ENCODE measurements around the gene ATP9A.
"Not testable (repeated sequence)": the region's sequence is repeated elsewhere in the genome, so short reads cannot be mapped to it uniquely, and the experiment has no call there.

Gene ATP9A

GRCh38 chr20:51767867-51768758 is at the start of gene ATP9A:
Gene ATP9A, minus strand, starts transcription at chr20:51768390. Its CDS starts 21 bp downstream, at chr20:51768369.
- DNase-seq: no peak

GRCh38 chr20:51816856-51817255 is 48.7 kb upstream of the ATP9A start:
- DNase-seq: not testable (repeated sequence)

- DNase-seq: no peak
Measured at GRCh38 chr20:51815383-51816076, 47.3 kb upstream of the ATP9A start.

GRCh38 chr20:51812861-51813260 is 44.7 kb upstream of the ATP9A start:
- DNase-seq: no peak

GRCh38 chr20:51811514-51812128 is 43.4 kb upstream of the ATP9A start:
- no peak for DNase-seq

GRCh38 chr20:51811042-51811355 is 42.8 kb upstream of the ATP9A start:
- DNase-seq: no peak

GRCh38 chr20:51810155-51811041 is 42.2 kb upstream of the ATP9A start:
- DNase-seq: no peak

GRCh38 chr20:51807720-51808250 is 39.6 kb upstream of the ATP9A start:
- no peak for DNase-seq

- no peak for DNase-seq
Measured at GRCh38 chr20:51804754-51805153, 36.6 kb upstream of the ATP9A start.

- DNase-seq: no peak
Measured at GRCh38 chr20:51803148-51803854, 35.1 kb upstream of the ATP9A start.

- no peak for DNase-seq
Measured at GRCh38 chr20:51802170-51802751, 34.1 kb upstream of the ATP9A start, which contains the start of gene SALL4. Gene SALL4, minus strand, starts transcription at chr20:51802521. Its CDS starts 113 bp downstream, at chr20:51802408.

GRCh38 chr20:51801823-51802123 is 33.6 kb upstream of the ATP9A start:
- DNase-seq: no peak

GRCh38 chr20:51801122-51801822 is 33.1 kb upstream of the ATP9A start:
- no peak for DNase-seq

- DNase-seq: no peak
Measured at GRCh38 chr20:51800872-51801121, 32.6 kb upstream of the ATP9A start.

GRCh38 chr20:51800060-51800871 is 32.1 kb upstream of the ATP9A start:
- DNase-seq: peak; percentile 12

- DNase-seq: peak; percentile 40
Measured at GRCh38 chr20:51799401-51799860, 31.2 kb upstream of the ATP9A start.

- no peak for DNase-seq
Measured at GRCh38 chr20:51797357-51798025, 29.3 kb upstream of the ATP9A start.

GRCh38 chr20:51796340-51796739 is 28.1 kb upstream of the ATP9A start:
- DNase-seq: no peak

GRCh38 chr20:51792960-51793359 is 24.8 kb upstream of the ATP9A start:
- DNase-seq: no peak

GRCh38 chr20:51791626-51792025 is 23.4 kb upstream of the ATP9A start:
- no peak for DNase-seq

Measured in GDM1 (cell line).